GM23248 (cell line): ENCODE results near the gene OTOP3.

Experiments
- EZH2 ChIP-seq: fragments of 200-600 bp; sonication (generic); IDR thresholded peaks from 2 replicates; pipeline ENCODE4 v1.6.1; 2018; ENCODE audit warnings: antibody characterized with exemption, mild to moderate bottlenecking; ENCODE audit not compliant: insufficient read depth, poor library complexity, severe bottlenecking
- EZH2phosphoT487 ChIP-seq: fragments of 200-600 bp; sonication (generic); IDR thresholded peaks from 2 replicates; pipeline ENCODE4 v1.6.1; 2018; ENCODE audit warnings: antibody characterized with exemption, moderate library complexity, mild to moderate bottlenecking, low read depth; ENCODE audit not compliant: insufficient read depth

GRCh38 chr17:74947041-74947754 is 11.5 kb downstream of the OTOP3 start:
- no peak for TF ChIP-seq EZH2
- TF ChIP-seq EZH2phosphoT487 = no peak
